MV-4-11 (cell line): Measurements from ENCODE around the gene C1QTNF6.

ENCODE experiments used
- DNase-seq: peaks from one replicate; lab custom pipeline; 2025; lab: John Stamatoyannopoulos, UW

The C1QTNF6 gene

DNA sequence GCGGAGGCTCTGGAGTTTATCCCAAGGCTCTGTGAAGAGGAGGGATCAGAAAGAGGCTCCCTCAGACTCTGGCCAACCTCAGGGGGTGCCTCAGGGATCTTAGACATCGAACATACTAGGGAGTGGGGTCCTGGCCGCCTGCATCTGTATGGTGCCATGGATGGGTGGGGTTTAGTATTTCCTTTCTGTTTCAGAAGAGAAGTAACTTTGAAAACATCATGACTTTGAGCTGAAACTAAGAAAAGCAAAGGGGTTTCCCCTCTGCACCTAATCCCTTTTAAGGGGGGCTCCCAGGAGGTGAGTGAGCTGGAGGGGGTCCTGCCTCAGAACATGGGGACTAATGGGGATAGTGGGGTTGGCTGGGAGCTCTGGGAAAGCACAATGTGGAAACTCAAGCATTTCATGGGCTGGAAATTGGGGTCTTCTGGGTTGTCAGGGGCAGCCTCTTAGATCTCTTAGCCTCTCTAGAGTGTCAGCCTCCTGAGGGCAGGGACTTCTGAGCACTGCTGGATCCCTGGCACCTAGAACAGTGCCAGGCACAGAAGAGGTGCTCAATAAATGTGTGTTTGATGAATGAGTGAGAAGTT lies 36.0 kb upstream of the C1QTNF6 start:
- no peak for DNase-seq

GRCh38 chr22:37222440-37222971 lies 34.5 kb upstream of the C1QTNF6 start:
- peak; percentile 48 for DNase-seq

DNA sequence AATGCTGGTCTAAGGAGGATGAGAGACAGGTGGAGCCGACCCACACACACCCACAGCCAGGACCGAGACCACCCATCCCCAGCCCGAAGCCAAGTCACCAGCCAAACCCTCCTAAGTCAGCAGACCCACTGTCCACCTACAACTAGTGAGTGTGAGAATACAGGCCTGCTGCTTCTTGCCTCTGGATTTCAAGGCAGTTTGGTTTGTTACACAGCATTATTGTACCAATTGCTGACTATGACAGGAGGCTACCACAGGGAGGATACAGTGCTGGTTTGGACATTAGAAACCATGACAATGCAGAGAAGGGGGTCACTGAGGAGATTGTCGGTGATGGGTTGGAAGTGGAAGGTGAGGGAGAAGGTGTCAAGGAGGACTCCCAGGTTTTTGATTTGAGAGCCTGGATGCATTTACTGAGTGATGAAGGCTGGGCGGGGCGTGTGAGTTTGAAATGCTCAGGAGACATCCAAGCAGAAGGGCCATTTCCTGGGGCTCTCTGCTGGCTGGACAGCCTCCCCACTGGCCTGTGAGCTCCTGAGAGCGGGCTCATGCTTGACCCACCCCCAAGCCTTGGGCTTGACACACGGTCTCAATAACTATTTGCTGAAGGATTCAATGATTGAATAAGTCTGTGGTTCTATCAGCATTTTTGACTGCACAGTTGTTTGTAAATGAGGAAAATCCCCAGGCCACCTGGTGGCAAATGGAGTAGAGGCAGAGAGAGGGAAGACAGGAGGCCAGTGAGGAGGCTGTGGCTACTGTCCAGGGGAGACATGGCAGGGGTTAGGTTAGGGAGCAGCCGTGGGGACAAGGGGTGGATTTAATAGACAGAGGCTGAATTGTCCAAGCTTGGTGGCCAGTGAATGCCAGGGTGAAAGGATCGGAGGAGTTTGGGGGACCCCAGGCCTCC lies 33.6 kb upstream of the C1QTNF6 start:
- no peak for DNase-seq

- no peak for DNase-seq
Observed at GRCh38 chr22:37220543-37220981, 32.5 kb upstream of the C1QTNF6 start.

DNA sequence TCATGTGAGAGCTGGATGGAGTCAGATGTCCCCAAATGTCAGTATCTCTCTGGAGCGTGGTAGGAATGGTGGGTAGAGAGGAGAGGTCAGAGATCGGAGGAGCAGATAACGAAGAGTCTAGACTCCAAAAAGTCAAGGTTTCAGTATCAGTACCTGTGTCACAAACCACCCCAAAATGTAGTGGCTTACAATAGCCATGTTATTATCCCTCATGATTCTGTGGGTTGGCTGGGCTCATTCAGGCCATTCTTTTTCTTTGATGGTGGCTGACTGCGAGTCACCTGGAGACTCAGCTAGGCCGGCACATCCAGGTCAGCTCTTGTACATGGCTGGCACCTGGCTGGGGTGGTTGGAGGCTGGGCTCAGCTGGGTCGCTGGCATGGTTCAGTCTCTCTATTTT lies 31.5 kb upstream of the C1QTNF6 start:
- DNase-seq: no peak

DNA sequence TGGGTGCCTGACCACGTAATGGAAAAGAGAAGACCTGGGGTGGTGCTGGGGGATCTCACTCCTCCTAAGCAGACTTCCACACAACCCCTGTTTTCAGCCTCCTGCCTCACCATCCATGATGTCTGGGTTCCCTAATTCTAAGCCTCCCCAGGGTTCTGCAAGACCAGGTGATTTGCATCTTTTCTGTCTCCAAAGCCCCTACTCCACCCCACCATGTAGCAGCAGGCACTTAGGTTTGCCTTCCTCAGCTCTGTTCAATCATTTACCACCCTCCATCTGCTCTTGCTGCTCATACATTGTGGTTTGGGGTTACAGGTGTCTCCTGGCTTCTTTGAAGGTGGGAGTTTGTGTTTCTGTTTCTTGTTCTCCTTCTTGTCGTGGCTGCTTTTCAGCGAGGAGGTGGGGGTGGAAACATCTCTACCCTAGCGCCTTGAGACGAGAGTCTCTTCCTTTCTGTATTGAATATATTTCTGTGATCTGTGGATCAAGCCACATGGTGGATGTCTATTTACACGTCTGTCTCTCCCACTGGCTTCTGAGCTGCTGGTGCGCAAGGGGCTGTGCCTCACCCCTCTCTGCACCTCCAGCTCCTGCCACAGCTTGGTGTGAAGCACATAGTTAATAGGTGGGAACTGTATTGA lies 30.8 kb upstream of the C1QTNF6 start:
- no peak for DNase-seq

DNA sequence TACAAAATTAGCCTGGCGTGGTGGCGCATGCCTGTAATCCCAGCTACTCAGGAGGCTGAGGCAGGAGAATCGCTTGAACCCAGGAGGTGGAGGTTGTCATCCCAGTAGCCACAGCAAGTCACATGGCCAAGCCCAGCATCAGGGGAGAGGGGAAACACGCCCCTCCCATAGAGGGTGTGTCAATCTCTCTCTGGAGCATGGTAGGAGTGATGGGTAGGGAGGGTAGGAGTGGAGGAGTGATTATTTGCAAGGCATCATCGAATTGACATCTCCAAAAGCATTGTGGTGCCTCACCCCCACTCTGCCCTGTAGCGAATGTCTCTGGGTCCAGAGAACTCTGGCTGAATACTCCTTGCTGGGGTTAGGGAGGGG lies 30.3 kb upstream of the C1QTNF6 start:
- no peak for DNase-seq

- DNase-seq: no peak
Observed at GRCh38 chr22:37215890-37216289, 27.8 kb upstream of the C1QTNF6 start.

- no peak for DNase-seq
Observed at GRCh38 chr22:37214731-37215030, 26.6 kb upstream of the C1QTNF6 start.

DNA sequence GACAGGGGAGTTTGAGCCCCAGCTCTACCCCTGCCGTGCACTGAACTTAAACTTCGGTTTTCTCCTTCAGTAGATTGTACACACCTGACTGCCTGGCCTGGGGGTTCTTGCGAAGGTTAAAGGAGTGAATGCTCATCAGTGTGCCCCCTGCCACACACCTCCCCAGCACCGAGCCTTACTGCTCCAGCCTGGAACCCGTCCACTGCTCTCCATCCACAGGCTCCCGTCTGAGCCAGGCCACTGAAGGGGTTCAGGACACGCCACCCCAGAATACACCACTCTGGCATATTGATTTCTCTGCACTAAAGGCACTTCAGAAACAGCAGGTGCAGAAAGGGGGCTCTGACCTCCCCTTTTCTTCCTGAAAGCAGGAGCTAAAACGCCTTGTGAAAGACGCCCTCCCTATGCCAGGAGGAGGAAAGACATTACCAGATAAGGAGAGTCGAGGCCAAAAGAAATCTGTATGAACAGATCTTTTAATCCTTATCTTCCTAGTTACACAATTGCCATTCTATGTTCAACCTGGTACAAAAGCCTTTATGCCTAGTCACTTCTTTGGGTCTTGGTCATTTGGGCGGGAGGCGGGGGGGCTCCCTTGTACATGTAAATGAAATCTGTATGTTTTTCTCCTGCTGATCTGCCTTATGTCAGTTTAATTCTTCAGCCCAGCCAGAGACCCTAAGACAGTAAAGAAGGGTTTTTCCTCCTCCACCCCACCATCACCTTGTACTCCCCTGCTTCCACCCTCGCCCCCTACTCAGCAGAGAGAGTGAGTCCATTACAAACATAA lies 26.1 kb upstream of the C1QTNF6 start:
- no peak for DNase-seq

DNA sequence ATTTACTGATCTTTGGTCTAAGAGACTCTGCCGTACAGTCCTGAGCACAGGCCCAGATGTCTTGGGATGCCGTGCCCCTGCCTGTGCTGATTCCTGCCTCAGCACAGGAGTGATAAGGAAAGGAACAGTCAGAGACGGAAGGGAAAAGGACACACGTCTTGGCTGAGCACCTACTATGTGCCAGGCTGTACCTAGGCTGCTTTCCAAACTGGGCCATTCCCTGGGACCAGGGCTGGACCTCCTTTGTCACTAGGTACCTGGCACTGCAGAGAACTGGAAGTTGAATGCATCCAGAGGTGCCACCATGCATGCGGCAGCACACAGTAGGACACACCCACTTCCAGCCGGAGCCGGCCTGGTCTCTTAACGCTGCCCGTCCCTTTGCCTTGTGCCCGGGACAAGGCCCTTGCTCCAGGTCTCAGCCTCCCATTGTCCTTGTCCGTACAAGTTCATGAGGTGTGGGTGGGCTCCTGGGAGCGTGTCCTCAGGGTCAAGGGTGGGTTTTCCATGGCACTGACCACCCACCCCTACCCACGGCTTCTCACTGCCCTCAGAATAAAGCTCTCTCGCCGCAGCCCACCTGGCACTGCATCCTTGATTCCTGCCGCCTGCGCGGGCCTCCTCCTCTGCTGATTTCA lies 25.3 kb upstream of the C1QTNF6 start:
- DNase-seq: no peak

- DNase-seq: no peak
Observed at GRCh38 chr22:37212174-37212906, 24.3 kb upstream of the C1QTNF6 start, which contains the start of gene SSTR3. TSS of gene SSTR3 (minus strand) at chr22:37212477. CDS start at chr22:37207803, 4,674 bp downstream.

DNA sequence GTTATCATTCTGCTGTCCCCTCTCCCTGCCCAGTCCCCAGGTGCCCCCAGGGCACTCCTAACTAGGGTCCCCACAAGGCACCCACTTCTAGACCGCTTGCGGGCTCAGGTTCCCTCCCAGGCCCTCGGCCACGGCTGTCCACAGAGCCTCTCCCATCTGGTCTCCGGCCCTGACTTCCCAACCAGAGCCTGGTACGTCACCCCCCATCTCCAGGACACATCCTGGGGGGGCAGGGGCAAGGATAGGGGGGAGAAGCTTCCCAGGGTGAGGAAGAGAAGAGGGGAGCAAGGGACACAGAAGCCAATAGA lies 23.8 kb upstream of the C1QTNF6 start:
- no peak for DNase-seq

GRCh38 chr22:37211075-37211865 lies 23.2 kb upstream of the C1QTNF6 start:
- no peak for DNase-seq

GRCh38 chr22:37210041-37210803 lies 22.2 kb upstream of the C1QTNF6 start:
- no peak for DNase-seq

DNA sequence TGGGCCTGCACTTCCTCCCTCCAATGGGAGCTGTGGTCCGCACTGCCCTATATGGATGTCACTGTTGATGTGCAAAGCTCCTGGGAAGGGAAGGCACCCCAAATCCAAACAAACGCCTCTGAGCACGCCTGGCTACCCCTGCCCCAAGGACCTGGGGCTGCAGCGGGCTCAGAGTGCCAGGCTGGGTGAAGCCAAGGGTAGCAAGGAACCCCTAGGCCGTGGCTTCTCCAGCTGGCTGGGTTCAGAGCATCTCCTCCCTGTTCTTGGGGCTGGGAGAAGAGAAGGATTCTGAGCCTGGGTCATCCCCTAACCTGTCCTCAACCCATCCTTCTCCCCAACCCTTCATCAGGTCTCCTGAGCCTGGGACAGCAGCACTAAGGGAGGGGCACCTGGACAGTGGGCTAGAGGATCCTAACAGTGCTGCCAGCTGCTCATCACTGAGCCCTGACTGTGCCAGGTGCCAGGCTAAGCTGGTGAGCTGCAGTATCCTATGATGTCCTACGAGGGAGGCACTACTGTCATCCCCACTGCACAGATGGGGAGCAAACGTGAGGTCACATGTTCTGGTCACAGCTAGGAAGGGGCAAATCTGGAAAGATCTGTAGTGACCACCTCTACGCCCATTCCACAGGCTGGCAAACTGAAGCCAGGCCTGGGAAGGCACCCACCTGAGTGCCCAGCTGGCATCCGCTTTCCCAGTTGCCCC lies 21.2 kb upstream of the C1QTNF6 start:
- no peak for DNase-seq

DNA sequence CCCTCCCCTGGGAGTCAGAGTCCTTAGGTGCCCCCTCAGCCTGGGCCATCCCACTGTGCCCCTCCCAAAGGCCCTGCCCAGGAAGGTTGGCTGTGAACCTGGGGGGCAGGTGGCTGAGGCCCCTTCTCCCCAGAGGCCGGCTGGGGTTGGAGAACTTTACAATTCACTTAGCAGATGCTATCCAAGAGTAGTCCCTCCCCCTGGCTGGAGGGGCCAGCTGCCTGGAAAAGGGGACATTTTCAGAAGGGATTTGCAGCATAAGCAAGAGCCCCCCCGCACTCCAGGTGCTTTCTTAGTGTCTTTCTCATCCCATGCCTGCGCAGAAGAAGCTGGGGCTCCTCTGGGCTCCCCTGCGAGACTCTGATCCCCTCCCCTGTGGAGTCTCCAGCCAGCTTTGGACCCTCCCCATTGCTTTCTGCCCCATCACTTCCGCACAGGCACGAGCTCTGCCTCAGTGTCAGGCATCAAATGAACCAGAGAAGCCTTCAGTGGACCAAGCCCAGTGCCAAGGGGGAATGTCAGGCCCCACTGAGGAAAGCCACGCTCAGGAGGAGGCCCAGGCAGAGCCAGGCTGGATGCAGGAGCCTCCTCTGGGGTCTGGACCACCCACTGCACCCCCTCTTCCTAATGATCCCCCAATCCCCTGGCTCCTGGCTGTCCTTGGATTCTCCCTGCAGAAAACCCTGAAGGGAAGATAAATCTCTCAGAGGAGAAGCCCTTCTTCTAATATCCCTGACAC lies 20.5 kb upstream of the C1QTNF6 start:
- no peak for DNase-seq

GRCh38 chr22:37207981-37208380 lies 19.9 kb upstream of the C1QTNF6 start:
- no peak for DNase-seq
